ENCODE measurements around the gene RDM1.

- TF ChIP-seq TP53 (CRISPR knock-in tag; IDR thresholded peaks at IDR 0.05) (no peak), CTCF (IDR thresholded peaks at IDR 0.05) (no peak), GRHL2 (CRISPR knock-in tag; IDR thresholded peaks at IDR 0.05; ENCODE audit: insufficient replicate concordance, severe bottlenecking) (no peak), MAX (CRISPR knock-in tag; IDR thresholded peaks at IDR 0.05) (no peak), NR3C1 (CRISPR knock-in tag; conservative IDR thresholded peaks at IDR 0.05; ENCODE audit: low read depth) (no peak), CREM (CRISPR knock-in tag; IDR thresholded peaks at IDR 0.05) (no peak)
Measured at GRCh38 chr17:35907691-35908090, 22.9 kb downstream of the RDM1 start.
